Motor neuron (in vitro differentiated cells): ENCODE results near the gene LDLRAD3. TPM values are rescaled to one million over a fixed set of nuclear protein-coding genes. Genes with fewer than 3 reads are reported as not detected.

Experiments used
- ATAC-seq, 8 experiments: fragments of 200-7000 bp; cut with Tn5 transposase; replicated peaks in 6 of 8; 2 replicates each; pipeline ENCODE4 v1.8.0; 2021; ENCODE audit warnings: mild to moderate bottlenecking in 8 of 8, moderate library complexity in 8 of 8
- H3K27ac ChIP-seq, 2 donors: fragments of 250-450 bp; sonication (Bioruptor Pico); 2 replicates each; pipeline ENCODE4 v1.9.0; 2021; ENCODE audit warnings: antibody characterized with exemption in 2 of 2, mild to moderate bottlenecking in 2 of 2, moderate library complexity in 1 of 2
- H3K4me1 ChIP-seq, 2 donors: fragments of 250-450 bp; sonication (Bioruptor Pico); replicated peaks in 1 of 2; 2 replicates each; pipeline ENCODE4 v1.6.1; 2021; ENCODE audit warnings: antibody characterized with exemption in 2 of 2, mild to moderate bottlenecking in 2 of 2, moderate library complexity in 1 of 2
- H3K4me3 ChIP-seq, 5 donors: fragments of 250-450 bp; sonication (Bioruptor Pico); 2 replicates each; pipeline ENCODE4 v1.9.0; 2021; ENCODE audit warnings: antibody characterized with exemption in 5 of 5, mild to moderate bottlenecking in 5 of 5, moderate library complexity in 4 of 5
- WGBS, 10 experiments: fragments of 450-650 bp; shearing (Covaris generic); methylation state at CpG; one replicate each; pipeline ENCODE4 v1.0.0; 2022; 5-methylcytosine and 5-hydroxymethylcytosine counted together
- in situ Hi-C, 9 experiments: fragments of 400-800 bp; cut with MboI; loops; one replicate each; pipeline ENCODE4 v1.15.0; 2021; ENCODE audit warnings: low sequenced_read_pairs in 9 of 9, low pct_unique_long_range_greater_than_20kb in 2 of 9; ENCODE audit not compliant: unreplicated experiment in 9 of 9
- total RNA-seq, 8 experiments: library from RNA; unstranded; fragments of 300-600 nt; gene quantifications; 2 replicates each; pipeline versions ENCODE4 v1.2.3 to v1.2.4, GENCODE V29; 2022

LDLRAD3 gene
- total RNA-seq, 8 experiments from 2014 or later = 6.8 to 37.0 (median 21.8) TPM

GRCh38 chr11:36239636-36240035 lies 295.8 kb downstream of the LDLRAD3 start:
- WGBS, 10 experiments = 50 to 100% (median 98%) methylated on average over 1 to 3 of the region's 3 CpGs
- no peak overlapping the region for H3K4me3 ChIP-seq
- in situ Hi-C loops = loop anchor here in 1 of 9 experiments (10.0 kb wide), 1 partner anchor 415 kb away; no protein-coding TSS in a partner anchor
- no peak for ATAC-seq
- H3K4me1 ChIP-seq = peaks cover 3 to 8% of the 10 kb centered on the region in 2 donors
- H3K27ac ChIP-seq = no peak overlapping the region

GRCh38 chr11:36240173-36240572 lies 296.3 kb downstream of the LDLRAD3 start:
- no peak for ATAC-seq
- in situ Hi-C loops = loop anchor here in 1 of 9 experiments (10.0 kb wide), 1 partner anchor 415 kb away; no protein-coding TSS in a partner anchor
- H3K4me1 ChIP-seq = peaks cover 3 to 8% of the 10 kb centered on the region in 2 donors
- no peak overlapping the region for H3K27ac ChIP-seq
- 66 to 100% (median 93%) methylated on average over 2 to 4 of the region's 4 CpGs for WGBS, 10 experiments
- H3K4me3 ChIP-seq = no peak overlapping the region

- peak in 1 of 8 experiments; percentile 59 for ATAC-seq
- in situ Hi-C loops = loop anchor here in 1 of 9 experiments (10.0 kb wide), 1 partner anchor 416 kb away; no protein-coding TSS in a partner anchor
- 50 to 93% (median 72%) methylated on average over 1 to 3 of the region's 4 CpGs; no CpG with 5 or more reads in 6 of the 10 experiments for WGBS, 10 experiments
- Histone ChIP-seq H3K27ac (peak overlapping the region in 1 of 2 donors; percentile 10), H3K4me1 (peaks cover 3 to 8% of the 10 kb centered on the region in 2 donors), H3K4me3 (no peak overlapping the region)
Measured at GRCh38 chr11:36240801-36241200, 296.9 kb downstream of the LDLRAD3 start.

- H3K27ac ChIP-seq = no peak overlapping the region
- in situ Hi-C loops = loop anchor here in 1 of 9 experiments (10.0 kb wide), 1 partner anchor 417 kb away; no protein-coding TSS in a partner anchor
- no peak overlapping the region for H3K4me3 ChIP-seq
- H3K4me1 ChIP-seq = peaks cover 3 to 8% of the 10 kb centered on the region in 2 donors
- WGBS, 10 experiments = 100% methylated on average over 1 of the region's 1 CpG; no CpG with 5 or more reads in 6 of the 10 experiments
- ATAC-seq = no peak
Measured at GRCh38 chr11:36241497-36241896, 297.6 kb downstream of the LDLRAD3 start.

- in situ Hi-C loops = loop anchor here in 1 of 9 experiments (10.0 kb wide), 1 partner anchor 419 kb away; no protein-coding TSS in a partner anchor
- Histone ChIP-seq H3K27ac (no peak overlapping the region), H3K4me3 (no peak overlapping the region), H3K4me1 (peaks cover 3 to 8% of the 10 kb centered on the region in 2 donors)
- ATAC-seq = no peak
- WGBS, 10 experiments = 33 to 100% (median 60%) methylated on average over 1 of the region's 1 CpG; no CpG with 5 or more reads in 3 of the 10 experiments
Measured at GRCh38 chr11:36243641-36244040, 299.8 kb downstream of the LDLRAD3 start.

- ATAC-seq = no peak
- Histone ChIP-seq H3K4me1 (peaks cover 17 to 21% of the 10 kb centered on the region in 2 donors), H3K27ac (no peak overlapping the region), H3K4me3 (no peak overlapping the region)
- in situ Hi-C loops = loop anchor here in 1 of 9 experiments (10.0 kb wide), 1 partner anchor 423 kb away; no protein-coding TSS in a partner anchor
- WGBS, 10 experiments = 33 to 89% (median 71%) methylated on average over 1 to 3 of the region's 3 CpGs
Measured at GRCh38 chr11:36247493-36247892, 303.6 kb downstream of the LDLRAD3 start.

DNA sequence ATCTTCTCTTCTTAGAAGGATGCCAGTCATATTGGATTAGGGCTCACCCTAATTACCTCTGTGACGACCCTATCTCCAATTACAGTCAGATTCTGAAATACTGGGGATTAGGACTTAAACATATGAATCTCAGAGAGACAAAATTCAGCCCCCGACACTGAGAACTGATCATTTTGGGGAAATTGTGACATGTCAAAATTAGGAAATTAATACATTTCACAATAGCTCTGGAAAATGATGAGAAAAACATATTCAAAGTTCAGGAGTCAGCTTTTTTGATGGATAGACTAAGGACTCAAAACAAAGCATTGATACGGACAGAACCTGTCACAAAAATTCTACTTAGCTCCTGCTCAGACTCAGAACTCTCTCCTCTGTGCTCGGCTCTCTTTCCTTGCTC lies 304.6 kb downstream of the LDLRAD3 start:
- Histone ChIP-seq H3K4me3 (no peak overlapping the region), H3K27ac (no peak overlapping the region), H3K4me1 (peaks cover 27% of the 10 kb centered on the region in 2 donors)
- no peak for ATAC-seq
- in situ Hi-C loops = loop anchor here in 1 of 9 experiments (10.0 kb wide), 1 partner anchor 424 kb away; no protein-coding TSS in a partner anchor
- 77 to 100% (median 88%) methylated on average over 1 to 4 of the region's 4 CpGs; no CpG with 5 or more reads in 1 of the 10 experiments for WGBS, 10 experiments

GRCh38 chr11:36249246-36249645 lies 305.4 kb downstream of the LDLRAD3 start:
- in situ Hi-C loops = loop anchor here in 1 of 9 experiments (10.0 kb wide), 1 partner anchor 424 kb away; no protein-coding TSS in a partner anchor
- ATAC-seq = peak in 4 of 8 experiments; percentile 9 to 86 (median 74)
- H3K4me1 ChIP-seq = peaks cover 21 to 30% of the 10 kb centered on the region in 2 donors
- H3K27ac ChIP-seq = no peak overlapping the region
- WGBS, 10 experiments = 0 to 86% (median 65%) methylated on average over 1 to 2 of the region's 2 CpGs; no CpG with 5 or more reads in 1 of the 10 experiments
- no peak overlapping the region for H3K4me3 ChIP-seq

GRCh38 chr11:36251823-36252222 lies 308.0 kb downstream of the LDLRAD3 start:
- in situ Hi-C loops = loop anchor here in 5 of 9 experiments (25.0 kb wide), 8 partner anchors 90 to 765 kb away; partner anchors contain the start of gene FJX1 (in 4 of the 5)
- H3K27ac ChIP-seq = peak overlapping the region; percentile 32 to 68
- 40% methylated on average over 1 of the region's 2 CpGs; no CpG with 5 or more reads in 9 of the 10 experiments for WGBS, 10 experiments
- H3K4me3 ChIP-seq = no peak overlapping the region
- peak in 5 of 8 experiments; percentile 75 to 93 (median 85) for ATAC-seq
- H3K4me1 ChIP-seq = peaks cover 20 to 30% of the 10 kb centered on the region in 2 donors

DNA sequence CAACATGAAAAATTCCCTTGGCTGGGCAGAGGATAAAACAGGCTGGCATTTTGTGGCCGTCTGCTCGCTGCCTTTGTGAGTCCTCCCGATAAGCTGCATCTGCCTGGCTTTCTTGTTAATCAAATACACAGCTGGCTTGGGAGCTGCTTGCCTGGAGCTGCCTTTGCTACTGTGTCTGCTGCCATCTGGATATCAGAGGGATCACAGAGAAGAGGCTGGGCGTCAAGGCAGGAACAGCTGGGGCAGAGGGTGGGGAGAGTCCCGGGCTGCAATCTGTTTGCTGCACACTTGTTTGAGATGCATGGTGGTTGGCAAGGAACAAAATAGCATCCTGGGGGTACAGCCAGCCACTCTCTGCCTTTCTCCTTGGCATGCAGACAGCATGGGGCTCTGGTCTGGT lies 309.4 kb downstream of the LDLRAD3 start:
- H3K4me1 ChIP-seq = peaks cover 24 to 43% of the 10 kb centered on the region in 2 donors
- peak; percentile 39 to 84 (median 74) for ATAC-seq
- peak overlapping the region in 1 of 2 donors; percentile 12 for H3K27ac ChIP-seq
- no peak overlapping the region for H3K4me3 ChIP-seq
- in situ Hi-C loops = loop anchor here in 5 of 9 experiments (25.0 kb wide), 8 partner anchors 91 to 766 kb away; partner anchors contain the start of gene FJX1 (in 4 of the 5)
- WGBS, 10 experiments = 0 to 28% (median 0%) methylated on average over 1 to 4 of the region's 5 CpGs; no CpG with 5 or more reads in 6 of the 10 experiments

- no peak overlapping the region for H3K4me3 ChIP-seq
- ATAC-seq = peak in 2 of 8 experiments; percentile 6
- no peak overlapping the region for H3K27ac ChIP-seq
- in situ Hi-C loops = loop anchor here in 5 of 9 experiments (25.0 kb wide), 8 partner anchors 92 to 767 kb away; partner anchors contain the start of gene FJX1 (in 4 of the 5)
- peaks cover 24 to 47% of the 10 kb centered on the region in 2 donors for H3K4me1 ChIP-seq
- 33 to 100% (median 84%) methylated on average over 1 of the region's 1 CpG; no CpG with 5 or more reads in 4 of the 10 experiments for WGBS, 10 experiments
Measured at GRCh38 chr11:36254713-36255112, 310.9 kb downstream of the LDLRAD3 start.

- peak overlapping the region in 1 of 2 donors; percentile 14 for H3K27ac ChIP-seq
- H3K4me1 ChIP-seq = peaks cover 13 to 36% of the 10 kb centered on the region in 2 donors
- H3K4me3 ChIP-seq = no peak overlapping the region
- in situ Hi-C loops = loop anchor here in 5 of 9 experiments (25.0 kb wide), 8 partner anchors 95 to 770 kb away; partner anchors contain the start of gene FJX1 (in 4 of the 5)
- peak in 2 of 8 experiments; percentile 14 to 15 for ATAC-seq
- 70 to 83% (median 80%) methylated on average over 1 to 3 of the region's 5 CpGs; no CpG with 5 or more reads in 6 of the 10 experiments for WGBS, 10 experiments
Measured at GRCh38 chr11:36257351-36257750, 313.5 kb downstream of the LDLRAD3 start.
